Measurements from ENCODE around the gene BRK1.
"Not testable (repeated sequence)": the region's sequence is repeated elsewhere in the genome, so short reads cannot be mapped to it uniquely, and the experiment has no call there.

- TF ChIP-seq NFE2L2 (conservative IDR thresholded peaks at IDR 0.05; ENCODE audit: low read length); CBX2 (IDR thresholded peaks at IDR 0.05; ENCODE audit: borderline replicate concordance, low read depth); EHMT2 (IDR thresholded peaks at IDR 0.05; ENCODE audit: low read depth); CHD2 (IDR thresholded peaks at IDR 0.05; ENCODE audit: low read length, partially characterized antibody); CTCF (IDR thresholded peaks at IDR 0.05); SMC3 (IDR thresholded peaks at IDR 0.05); MYC (IDR thresholded peaks at IDR 0.05; ENCODE audit: borderline replicate concordance, low read length); ESRRA (IDR thresholded peaks at IDR 0.05; ENCODE audit: borderline replicate concordance, low read length); MAFK (IDR thresholded peaks at IDR 0.05; ENCODE audit: partially characterized antibody); KDM1A (IDR thresholded peaks at IDR 0.05; ENCODE audit: low read depth); RAD21 (conservative IDR thresholded peaks at IDR 0.05 in 1 of 2, IDR thresholded peaks at IDR 0.05 in 1 of 2); MAX (IDR thresholded peaks at IDR 0.05); SREBF2 (IDR thresholded peaks at IDR 0.05); MAZ (IDR thresholded peaks at IDR 0.05; ENCODE audit: borderline replicate concordance, low read depth, low read length): not testable (repeated sequence)
These were observed 48.7 kb downstream of the BRK1 start for GRCh38 chr3:10164201-10164545.

All from A549 (cell line).